HG03439 (cell line): ENCODE results near the gene GSK3A.

ENCODE experiments used
- ATAC-seq: cut with Tn5 transposase; IDR thresholded peaks from one replicate; pipeline ENCODE4 v1.9.1; 2021; ENCODE audit warnings: mild to moderate bottlenecking, moderate library complexity; ENCODE audit not compliant: unreplicated experiment

The GSK3A gene

DNA sequence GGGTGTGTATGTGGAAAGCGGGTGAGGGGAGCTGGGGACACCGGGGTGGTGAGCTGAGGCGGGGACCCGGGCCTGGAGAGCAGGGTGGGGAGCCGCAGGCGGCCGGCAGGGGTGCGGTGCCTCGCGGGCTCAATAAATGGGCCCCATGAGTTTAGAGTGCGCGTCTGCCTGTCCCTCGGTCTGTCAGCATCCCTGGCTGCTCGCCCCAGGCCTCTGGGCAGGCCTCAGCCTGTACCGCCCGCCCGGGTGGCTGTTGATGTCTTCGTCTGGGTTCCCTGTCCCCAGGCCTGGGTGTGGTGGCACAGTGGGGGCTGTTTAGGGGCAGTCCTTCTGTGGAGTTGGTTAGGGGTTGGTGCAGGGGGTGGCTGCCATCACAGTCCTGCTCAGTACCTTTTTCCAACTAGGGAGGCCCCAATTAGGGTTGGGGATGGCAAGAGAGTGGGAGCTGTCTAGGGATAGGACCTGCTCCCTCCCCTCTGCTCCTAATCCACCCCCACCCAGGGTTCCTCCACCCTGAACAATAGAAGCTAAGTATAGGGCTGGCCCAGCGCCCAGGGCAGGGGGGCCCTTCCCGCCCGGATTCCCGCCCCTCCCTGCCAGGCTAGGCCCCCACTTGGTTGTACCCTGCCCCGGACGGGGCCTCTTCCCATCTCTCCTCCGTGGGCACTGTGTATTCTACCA lies 38.9 kb upstream of the GSK3A start:
- ATAC-seq, result no peak

DNA sequence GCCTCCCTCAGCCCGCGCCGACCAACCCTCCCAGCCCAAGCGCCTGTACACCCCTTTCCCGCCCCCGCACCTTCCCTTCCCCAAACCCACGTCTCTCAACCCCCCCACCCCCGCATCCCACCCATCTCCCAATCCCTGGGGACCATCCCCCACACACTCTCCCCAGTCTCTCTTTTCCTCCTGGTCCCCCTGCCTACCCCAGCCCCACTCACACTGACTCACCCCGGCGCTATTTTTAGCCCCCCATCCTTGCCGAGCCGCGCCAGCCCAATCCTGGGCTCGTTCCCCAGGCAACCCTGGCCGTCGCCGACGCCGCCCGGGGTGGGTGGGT lies 38.4 kb upstream of the GSK3A start:
- no peak for ATAC-seq

DNA sequence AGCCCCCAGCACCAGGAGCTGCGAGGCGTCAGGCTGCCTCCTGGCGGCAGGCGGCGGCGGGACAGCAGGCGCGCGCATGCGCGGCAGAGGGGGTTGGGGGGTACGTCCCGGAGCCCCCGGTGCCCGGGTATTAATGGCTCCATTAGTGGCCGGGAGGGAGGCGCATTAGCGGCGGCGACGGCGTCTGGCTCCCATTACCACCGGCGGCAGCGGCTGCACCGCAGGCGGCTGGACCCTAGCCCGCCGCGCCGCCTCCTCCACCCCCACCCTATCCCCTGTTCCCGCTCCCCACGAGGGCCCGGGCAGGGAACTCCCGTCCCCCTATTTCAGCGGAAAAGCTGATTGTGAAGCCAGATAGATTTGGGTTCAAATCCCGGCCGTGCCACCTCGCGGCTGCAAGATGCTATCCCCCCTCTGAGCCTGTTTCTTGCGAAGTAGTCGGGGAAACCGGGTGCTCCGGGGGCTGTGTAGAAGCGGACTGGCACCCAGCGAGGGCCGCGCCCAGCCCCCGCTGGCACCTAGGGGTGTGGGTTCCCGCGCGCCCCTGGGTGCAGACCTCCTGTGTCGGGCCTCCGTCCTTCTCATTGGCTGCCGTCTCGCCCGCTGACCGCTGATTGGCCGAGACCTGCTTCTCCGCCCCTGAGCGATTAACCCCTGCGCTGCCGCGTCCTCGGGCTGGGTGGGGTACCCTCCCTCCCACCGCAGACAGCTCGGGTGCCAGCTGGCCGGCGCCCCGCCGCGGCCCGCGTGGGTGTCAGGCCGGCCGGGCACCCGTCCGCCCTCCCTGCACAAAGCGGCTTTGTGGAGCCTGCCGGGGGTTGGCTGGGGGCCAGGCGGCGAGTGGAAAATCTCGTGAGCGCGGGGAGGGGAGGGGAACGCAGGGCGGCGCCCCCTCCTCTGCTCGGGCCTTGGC lies 37.8 kb upstream of the GSK3A start:
- ATAC-seq, result no peak

DNA sequence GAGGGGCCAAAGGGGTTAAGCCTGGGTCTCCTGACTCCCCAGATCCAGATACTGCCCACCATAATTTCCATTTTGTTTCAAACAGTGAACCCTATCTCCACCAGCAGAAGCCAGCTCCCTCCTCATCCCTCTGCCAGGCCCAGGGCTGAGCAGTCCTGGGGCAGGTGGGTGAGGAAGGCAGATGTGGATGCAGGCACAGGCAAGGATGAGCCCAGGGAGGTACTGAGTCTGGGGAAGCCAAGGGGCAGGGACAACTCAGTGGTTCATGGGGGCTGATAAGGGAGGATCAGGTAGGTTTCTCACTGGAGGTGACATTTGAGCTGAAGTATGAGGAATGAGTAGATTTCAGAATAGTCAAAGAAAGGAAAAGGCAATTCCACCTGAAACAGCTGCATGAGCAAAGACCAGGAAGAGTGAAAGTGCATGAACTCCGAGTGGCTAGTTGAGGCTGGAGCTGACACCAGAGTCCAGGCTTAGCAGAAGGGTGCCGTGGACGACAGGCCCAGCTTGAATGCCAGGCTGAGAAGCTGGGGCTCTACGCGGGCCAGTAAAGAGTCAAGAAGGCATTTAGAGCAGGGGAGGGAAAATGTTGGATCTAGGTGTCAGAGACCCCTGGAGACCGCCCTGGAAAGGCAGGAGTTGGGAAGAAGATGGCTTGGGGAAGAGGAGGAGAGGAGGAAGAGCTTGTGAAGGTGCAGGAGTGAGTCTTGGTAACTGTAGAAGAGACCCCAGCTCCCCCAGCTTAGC lies 36.9 kb upstream of the GSK3A start:
- ATAC-seq, result no peak

DNA sequence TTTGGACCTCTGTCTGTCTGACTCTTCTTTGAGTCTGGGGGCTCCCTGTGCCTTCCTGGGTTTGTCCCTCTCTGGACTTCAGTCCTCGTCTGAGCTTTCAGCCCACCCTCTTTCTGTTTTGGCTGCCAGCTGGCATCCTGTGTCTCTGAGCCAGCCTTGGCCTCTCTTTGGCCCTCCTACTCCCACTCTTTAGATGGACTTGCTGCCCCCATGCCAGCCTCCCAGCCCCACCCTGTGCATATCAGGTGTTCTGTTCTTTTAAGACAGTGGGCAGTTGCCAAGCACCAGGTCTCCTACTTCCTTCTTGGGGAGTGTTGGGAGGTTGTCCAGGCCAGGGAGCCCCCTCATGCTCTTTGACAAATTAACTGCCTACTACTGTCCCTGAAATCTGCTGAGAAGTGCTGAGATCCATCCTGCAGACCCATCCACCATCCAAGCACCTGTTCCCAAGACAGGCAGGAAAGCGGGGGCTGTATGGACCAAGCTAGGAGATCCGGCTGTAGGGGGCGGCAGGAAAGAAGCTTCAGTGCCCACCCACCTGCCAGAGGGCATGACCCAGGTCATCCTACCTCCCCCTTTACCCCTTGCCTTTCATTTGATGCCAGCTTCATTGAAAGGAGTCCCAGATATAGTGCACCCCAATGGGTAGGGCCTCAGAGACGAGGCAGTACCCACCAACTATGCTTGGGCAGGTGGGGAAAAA lies 36.2 kb upstream of the GSK3A start:
- no peak for ATAC-seq

DNA sequence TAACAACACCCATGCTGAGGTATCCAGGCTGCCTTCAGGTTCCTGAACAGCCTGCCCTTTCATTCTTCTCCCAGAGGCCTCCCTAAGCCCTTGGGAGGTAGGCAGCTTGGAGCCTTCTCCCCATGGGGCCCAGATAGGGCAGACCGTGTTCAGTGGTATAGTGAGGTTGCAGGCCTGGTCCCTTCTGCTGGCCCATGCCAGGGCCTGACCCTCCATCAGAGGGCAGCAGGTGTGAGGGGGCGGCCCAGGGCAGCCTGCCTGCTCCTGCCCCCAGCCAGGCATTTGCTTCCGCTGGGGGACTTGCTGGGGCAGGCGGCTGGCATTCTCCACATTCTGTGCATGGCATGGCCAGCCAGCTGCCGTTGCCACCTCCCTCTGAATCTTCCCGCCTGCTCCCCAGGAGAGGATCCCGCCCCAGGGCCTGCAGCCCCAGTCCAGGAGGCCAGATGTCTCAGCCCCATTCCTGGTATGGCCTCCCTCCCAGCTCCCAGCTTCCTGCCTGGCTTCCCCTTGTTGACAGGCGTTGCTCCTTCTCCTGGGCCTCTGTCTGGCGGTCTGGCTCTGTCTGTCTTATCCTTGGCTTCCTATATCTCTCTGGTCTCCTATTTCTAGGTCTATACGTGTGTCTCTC lies 35.5 kb upstream of the GSK3A start:
- no peak for ATAC-seq

DNA sequence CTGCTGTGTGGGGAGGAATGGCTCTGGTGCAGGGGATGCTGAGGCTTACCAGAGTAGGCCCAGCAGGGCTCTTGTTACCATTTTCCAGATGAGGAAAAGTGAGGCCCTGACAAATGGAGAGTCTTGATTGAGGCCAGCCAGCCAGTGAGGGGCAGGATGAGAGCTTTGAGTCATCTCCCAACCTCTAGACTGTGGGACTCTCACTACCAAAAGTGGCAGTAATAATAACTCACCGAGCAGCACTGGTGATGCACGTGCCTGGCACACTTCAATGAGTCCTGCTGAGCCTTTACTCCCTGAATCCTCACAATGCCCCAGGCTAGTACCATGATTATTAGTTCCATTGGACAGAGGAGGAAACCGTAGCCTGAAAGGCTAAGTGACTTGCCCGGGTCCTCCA lies 34.4 kb upstream of the GSK3A start:
- no peak for ATAC-seq

DNA sequence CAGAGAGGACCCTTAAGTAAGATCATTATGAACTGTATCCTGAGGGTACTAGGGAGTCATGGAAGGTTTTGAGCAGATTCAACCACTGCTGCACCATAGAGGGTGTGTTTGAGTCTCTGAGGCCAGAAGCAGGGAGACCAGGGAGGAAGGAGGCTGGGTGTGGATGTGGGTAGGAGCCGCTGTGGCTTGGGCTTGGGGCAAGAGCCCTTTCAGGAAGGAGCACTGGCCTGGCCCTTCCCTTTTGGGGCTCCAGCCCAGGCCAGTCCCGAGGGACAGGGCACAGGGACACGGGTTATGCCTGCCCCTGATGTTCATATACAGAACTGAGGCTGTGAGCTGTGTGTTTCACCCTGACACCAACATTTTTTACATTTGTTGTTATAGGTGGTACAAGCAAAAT lies 33.9 kb upstream of the GSK3A start:
- ATAC-seq, result no peak

DNA sequence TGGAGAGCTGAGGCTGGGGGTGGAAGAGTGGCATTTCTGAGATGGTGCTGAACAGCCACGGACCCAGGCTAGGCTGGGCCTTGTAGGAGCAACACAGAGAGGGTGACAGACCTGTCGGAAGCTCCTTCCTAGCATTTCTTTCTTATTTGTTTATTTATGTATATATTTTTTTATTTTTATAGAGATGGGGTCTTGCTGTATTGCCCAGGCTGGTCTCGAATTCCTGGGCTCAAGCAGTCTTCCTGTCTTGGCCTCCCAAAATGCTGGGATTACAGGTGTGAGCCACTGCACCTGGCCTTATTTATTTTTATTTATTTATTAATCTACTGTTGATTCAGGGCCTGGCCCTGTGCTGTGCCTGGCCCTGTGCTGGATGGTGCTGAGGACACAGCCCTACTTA lies 33.1 kb upstream of the GSK3A start:
- no peak for ATAC-seq

DNA sequence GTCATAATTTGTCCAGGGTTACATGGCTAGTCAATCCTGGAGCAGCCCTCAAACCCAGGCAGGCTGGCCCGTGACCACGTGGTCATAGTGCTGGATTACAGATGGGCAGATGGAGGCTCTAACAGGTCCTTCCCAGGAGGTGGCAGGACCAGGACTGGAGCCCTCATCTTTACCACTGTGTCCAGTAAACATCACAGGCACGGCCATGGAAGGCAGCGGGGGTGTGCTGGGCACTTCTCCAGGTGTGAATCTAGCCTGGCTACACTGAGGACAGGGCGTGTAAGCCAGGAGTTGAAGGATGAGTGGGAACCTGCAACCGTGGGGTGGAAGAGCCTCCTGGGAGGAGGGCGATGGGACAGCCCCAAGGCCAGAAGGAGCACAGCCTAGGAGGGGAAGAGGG lies 32.7 kb upstream of the GSK3A start:
- no peak for ATAC-seq

DNA sequence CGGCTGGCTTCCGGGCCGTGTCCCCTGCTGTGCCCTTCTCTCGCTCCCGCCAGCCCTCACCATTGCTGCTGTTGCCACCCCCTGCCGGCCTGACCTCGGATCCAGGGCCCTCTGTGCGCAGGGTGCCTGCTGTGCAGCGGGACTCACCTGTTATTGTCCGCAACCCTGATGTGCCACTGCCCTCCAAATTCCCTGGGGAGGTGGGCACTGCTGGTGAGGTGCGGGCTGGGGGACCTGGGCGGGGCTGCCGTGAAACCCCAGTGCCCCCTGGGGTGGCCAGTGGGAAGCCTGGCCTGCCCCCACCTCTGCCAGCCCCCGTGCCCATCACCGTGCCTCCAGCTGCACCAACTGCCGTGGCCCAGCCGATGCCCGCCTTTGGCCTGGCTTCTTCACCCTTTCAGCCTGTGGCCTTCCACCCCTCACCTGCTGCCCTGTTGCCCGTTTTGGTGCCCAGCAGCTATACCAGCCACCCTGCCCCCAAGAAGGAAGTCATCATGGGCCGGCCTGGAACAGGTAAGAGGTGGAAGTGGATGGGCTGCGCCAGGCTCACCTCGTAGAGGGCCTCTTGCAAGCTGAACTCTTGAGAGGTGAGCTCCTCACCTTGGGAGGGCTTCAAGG lies 31.8 kb upstream of the GSK3A start:
- no peak for ATAC-seq

DNA sequence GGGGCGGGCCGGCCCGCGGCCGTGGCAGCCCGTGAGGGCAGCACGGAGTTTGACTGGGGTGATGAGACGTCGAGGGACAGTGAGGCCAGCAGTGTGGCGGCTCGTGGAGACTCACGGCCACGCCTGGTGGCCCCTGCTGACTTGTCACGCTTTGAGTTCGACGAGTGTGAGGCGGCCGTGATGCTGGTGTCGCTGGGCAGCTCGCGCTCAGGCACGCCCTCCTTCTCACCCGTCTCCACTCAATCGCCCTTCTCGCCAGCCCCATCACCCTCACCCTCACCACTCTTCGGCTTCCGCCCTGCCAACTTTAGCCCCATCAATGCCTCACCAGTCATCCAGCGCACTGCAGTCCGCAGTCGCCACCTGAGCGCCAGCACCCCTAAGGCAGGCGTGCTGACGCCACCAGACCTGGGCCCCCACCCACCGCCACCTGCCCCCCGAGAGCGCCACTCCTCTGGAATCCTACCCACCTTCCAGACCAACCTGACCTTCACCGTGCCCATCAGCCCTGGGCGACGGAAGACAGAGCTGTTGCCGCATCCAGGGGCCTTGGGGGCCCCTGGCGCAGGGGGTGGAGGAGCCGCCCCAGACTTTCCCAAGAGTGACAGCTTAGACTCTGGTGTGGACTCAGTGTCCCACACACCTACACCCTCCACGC lies 31.1 kb upstream of the GSK3A start:
- no peak for ATAC-seq

DNA sequence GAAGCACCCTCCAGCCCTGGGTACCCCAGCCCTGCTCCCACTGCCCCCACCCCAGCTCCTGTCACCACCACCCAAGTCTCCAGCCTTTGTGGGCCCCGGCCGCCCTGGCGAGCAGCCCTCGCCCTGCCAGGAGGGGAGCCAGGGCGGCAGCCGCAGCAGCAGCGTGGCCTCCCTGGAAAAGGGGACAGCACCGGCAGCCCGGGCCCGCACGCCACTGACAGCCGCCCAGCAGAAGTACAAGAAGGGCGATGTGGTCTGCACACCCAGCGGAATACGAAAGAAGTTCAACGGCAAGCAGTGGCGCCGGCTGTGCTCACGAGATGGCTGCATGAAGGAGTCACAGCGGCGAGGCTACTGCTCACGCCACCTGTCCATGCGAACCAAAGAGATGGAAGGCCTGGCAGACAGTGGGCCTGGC lies 30.6 kb upstream of the GSK3A start:
- no peak for ATAC-seq

DNA sequence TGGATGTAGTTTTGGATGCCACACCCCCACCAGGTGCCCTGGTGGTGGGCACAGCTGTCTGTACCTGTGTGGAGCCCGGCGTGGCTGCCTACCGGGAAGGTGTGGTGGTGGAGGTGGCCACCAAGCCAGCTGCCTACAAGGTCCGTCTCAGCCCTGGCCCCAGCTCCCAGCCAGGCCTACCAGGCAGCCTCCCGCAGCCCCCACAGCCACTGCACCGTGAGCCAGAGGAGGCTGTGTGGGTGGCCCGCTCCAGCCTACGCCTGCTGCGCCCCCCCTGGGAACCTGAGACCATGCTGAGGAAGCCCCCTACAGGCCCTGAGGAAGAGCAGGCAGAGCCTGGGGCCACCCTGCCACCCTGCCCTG lies 30.1 kb upstream of the GSK3A start:
- no peak for ATAC-seq

DNA sequence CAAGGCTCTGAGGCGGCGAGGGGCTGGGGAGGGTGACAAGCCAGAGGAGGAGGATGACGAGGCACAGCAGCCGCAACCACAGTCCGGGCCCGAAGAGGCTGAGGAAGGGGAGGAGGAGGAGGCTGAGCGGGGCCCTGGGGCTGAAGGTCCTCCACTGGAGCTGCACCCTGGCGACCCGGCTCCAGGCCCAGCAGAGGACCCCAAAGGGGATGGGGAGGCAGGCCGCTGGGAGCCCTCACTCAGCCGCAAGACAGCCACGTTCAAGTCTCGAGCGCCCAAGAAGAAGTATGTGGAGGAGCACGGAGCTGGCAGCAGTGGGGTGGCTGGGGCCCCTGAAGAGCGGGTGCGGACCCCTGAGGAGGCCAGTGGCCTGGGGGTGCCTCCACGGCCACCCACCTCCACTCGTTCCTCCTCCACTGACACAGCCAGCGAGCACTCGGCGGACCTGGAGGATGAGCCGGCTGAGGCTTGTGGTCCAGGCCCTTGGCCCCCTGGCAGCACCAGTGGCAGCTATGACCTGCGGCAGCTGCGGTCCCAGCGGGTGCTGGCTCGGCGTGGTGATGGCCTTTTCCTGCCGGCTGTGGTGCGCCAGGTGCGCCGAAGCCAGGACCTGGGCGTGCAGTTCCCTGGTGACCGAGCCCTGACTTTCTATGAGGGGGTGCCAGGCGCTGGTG lies 29.6 kb upstream of the GSK3A start:
- no peak for ATAC-seq

DNA sequence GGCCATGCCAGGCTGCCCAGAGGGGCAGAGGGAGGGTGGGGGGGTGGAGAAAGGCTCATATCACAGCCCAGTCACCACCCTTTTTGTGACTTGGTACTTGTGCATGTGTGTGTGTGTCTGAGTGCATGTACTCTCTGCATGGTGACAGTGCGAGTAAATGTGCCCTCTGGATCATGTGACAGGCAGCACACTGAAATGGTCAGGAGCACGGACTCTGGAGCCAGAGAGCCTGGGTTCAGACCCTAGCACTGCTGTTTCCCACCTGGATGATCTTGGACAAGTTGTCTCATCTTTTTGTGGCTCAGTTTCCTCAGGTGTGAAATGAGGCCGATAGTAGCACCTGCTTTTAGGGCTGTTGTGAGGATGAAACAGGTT lies 28.6 kb upstream of the GSK3A start:
- no peak for ATAC-seq

DNA sequence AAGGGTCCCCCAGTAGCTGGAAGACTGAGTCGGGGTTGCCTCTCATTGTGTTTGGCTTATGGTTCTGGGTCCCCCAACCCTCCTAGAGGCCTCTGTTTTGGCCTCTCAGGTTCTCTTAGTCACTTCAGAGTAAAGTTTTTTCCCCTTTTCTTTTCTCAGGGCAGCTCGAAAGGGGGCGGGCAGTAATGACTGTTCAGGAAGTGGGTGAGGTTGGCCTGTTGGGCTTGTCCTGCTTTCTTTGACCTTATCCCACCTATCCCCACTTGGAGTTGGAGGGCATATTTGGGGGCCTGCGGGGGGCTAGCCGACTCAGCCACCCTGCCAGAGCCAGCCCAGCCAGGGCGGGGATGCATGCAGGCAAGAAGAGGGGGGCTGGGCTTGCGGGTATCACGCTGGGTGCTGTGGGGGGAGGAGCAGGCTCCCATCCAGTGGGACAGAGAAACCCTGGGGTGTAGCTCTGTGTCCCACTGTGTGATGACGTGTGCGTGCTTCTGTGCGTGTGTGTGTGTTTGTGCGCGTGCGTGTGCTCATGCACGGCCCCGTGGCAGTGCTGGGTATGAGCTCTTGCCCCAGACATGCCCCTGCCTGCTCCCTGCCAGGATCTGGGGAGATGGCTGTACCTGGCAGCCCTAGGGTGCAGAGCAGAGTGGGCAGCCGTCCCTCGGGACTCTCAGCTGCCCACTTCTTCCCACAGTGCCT lies 28.1 kb upstream of the GSK3A start:
- no peak for ATAC-seq

DNA sequence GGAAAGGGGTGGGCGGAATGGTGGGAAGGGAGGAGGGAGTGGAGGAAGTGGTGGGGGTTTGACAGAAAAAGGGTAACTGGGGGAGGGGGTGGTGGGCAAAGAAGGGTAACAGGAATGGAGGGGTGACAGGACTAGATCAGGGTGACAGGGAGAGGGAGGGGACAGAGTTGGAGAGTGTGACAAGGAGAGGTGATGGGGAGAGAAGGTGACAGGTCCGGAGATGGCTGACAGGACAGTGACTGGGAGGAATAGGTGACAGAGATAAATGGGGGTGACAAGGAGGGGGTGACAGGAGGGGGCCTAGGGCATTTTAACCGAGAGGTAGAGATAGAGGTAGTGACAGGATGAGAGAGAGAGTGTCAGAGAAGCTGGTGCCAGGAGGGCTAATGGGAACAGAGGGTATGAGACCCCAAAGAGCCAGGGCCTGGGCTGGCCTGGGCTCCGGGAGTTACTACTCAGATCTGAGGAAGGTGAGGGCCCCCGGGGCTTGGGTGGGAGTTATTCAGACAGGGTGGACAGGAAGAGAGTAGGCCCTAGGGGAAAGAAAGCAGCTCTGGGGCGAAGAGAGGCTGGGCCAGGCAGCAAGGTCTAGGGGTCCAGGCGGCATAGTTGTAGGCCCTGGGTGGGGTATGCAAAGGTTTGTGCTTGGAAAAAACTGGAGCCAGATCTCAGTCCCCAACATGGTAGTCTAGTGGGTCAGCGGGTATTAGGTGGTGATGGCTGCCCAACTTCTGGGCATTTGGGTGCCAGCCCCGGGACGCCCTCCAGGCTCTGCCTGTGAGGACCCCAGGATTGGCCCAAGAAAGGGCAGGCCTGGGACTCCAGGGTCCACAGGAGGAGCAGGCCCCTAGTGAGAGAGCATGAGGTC lies 27.3 kb upstream of the GSK3A start:
- no peak for ATAC-seq
